ENCODE results near the gene JADE1.

DNA sequence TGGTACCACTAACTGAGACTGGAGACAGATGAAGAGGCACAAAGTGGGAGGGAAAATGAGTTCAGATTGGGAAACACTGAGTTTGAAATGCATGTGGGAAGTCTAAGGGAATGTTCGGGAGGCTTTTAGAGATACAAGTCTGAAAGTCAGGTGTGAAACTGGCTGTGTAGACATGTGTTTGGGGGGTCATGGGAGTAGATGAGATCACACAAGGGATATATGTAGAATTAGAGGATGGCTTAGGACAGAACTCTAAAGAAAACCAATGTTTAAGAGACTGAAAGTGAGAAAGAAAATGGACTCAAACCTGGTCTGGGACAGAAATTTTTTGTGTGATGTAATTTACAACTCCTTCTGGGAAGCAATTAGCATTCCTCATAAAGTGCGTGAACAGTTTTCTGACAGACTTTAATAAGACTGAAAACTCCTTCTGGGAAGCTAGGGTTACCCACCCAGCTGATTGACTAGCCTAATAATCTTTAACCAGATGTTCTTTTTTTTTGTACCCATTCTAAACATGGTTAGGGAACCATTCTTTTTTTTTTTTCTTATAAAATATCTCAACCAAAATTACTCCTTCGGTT, 8.7 kb upstream of the JADE1 start:
- TF ChIP-seq, protein P1, sequence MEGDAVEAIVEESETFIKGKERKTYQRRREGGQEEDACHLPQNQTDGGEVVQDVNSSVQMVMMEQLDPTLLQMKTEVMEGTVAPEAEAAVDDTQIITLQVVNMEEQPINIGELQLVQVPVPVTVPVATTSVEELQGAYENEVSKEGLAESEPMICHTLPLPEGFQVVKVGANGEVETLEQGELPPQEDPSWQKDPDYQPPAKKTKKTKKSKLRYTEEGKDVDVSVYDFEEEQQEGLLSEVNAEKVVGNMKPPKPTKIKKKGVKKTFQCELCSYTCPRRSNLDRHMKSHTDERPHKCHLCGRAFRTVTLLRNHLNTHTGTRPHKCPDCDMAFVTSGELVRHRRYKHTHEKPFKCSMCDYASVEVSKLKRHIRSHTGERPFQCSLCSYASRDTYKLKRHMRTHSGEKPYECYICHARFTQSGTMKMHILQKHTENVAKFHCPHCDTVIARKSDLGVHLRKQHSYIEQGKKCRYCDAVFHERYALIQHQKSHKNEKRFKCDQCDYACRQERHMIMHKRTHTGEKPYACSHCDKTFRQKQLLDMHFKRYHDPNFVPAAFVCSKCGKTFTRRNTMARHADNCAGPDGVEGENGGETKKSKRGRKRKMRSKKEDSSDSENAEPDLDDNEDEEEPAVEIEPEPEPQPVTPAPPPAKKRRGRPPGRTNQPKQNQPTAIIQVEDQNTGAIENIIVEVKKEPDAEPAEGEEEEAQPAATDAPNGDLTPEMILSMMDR (IDR thresholded peaks at IDR 0.05): no peak
- TF ChIP-seq POLR2AphosphoS5 (IDR thresholded peaks at IDR 0.05) (no peak), POLR2A (IDR thresholded peaks at IDR 0.05) (no peak)
